ENCODE measurements around the gene PTPA. TPM values are rescaled to one million over a fixed set of nuclear protein-coding genes. Genes with fewer than 3 reads are reported as not detected.

The PTPA gene
- total and polyA plus RNA-seq, 10 of the 15 experiments (the other 5 are each of a cell fraction or from before 2014, with no cell fraction given): 1.6 to 111 (median 55.1) TPM

GRCh38 chr9:129101279-129101678, 9.9 kb upstream of the PTPA start:
- SMC1A ChIA-PET (ENCODE audit: uncharacterized antibody, unreplicated experiment): no interaction called here
- POLR2A ChIA-PET: no interaction called here
- no peaks in the 10 kb centered on the region for H3K4me1 ChIP-seq (ENCODE audit: control insufficient read depth, insufficient read depth, low read length)
- no peak overlapping the region for H3K4me2 ChIP-seq (ENCODE audit: control insufficient read depth, insufficient read depth)
- DNase-seq (ENCODE audit: low read depth, low spot score): no peak
- in situ Hi-C loops (cut with MboI) (no loop called here), intact Hi-C loops (cut with micrococcal nuclease; ENCODE audit: unreplicated experiment) (no loop called here)
- H3K9ac ChIP-seq (ENCODE audit: control insufficient read depth, insufficient read depth, low read length): no peak overlapping the region
- RAD21 ChIA-PET (ENCODE audit: unreplicated experiment): no interaction called here
- H3K79me2 ChIP-seq (ENCODE audit: control insufficient read depth, insufficient read depth, low read length): no peaks in the 10 kb centered on the region
- no peak overlapping the region for H2AFZ ChIP-seq (ENCODE audit: control insufficient read depth, low read depth, low read length)
- TF ChIP-seq STAT3 (IDR thresholded peaks at IDR 0.05; ENCODE audit: low read depth, low read length) (no peak), ZNF24 (IDR thresholded peaks at IDR 0.05) (no peak), NFXL1 (IDR thresholded peaks at IDR 0.05; ENCODE audit: borderline replicate concordance) (no peak), CTCF (IDR thresholded peaks at IDR 0.05 in 2 of 3, conservative IDR thresholded peaks at IDR 0.05 in 1 of 3; ENCODE audit: control insufficient read depth in 2 of 3, extremely low read depth in 1 of 3, insufficient read depth in 1 of 3, low read depth in 3 of 3, low read length in 3 of 3) (no peak), FOXK2 (IDR thresholded peaks at IDR 0.05) (no peak), YY1 (IDR thresholded peaks at IDR 0.05; ENCODE audit: low read depth, low read length) (no peak), BCLAF1 (IDR thresholded peaks at IDR 0.05) (no peak), STAT1 (conservative IDR thresholded peaks at IDR 0.05) (no peak), NFIC (IDR thresholded peaks at IDR 0.05; ENCODE audit: low read depth, low read length) (no peak), EP300 (IDR thresholded peaks at IDR 0.05; ENCODE audit: borderline replicate concordance in 1 of 2, control insufficient read depth in 1 of 2, low read depth in 2 of 2, low read length in 2 of 2) (no peak)
- H3K9me3 ChIP-seq (replicated peaks; ENCODE audit: control insufficient read depth, insufficient read depth, low read length): no peaks in the 10 kb centered on the region
- H4K20me1 ChIP-seq (ENCODE audit: control insufficient read depth, insufficient read depth): no peaks in the 10 kb centered on the region
- no peaks in the 10 kb centered on the region for H3K36me3 ChIP-seq (ENCODE audit: control insufficient read depth in 2 of 2, insufficient read depth in 2 of 2, low read length in 1 of 2)
- ATAC-seq: no peak
- no peaks in the 10 kb centered on the region for H3K27me3 ChIP-seq (replicated peaks in 1 of 2; ENCODE audit: control insufficient read depth in 2 of 2, insufficient read depth in 2 of 2, low read length in 1 of 2)
- H3K4me3 ChIP-seq: no peak overlapping the region
- no peak for FAIRE-seq
- no TSS peak for BruUV-seq (replicated peaks)
- CTCF ChIA-PET: no interaction called here
- WGBS (ENCODE audit: insufficient coverage, insufficient replicate concordance, low lambda C conversion rate, missing lambda C conversion rate): 71% methylated on average over 7 of the region's 7 CpGs
- H3K27ac ChIP-seq (ENCODE audit: control insufficient read depth, insufficient read depth): no peak overlapping the region
